ENCODE measurements around the gene TINCR.

TINCR gene

GRCh38 chr19:5588906-5589676 lies 21.3 kb upstream of the TINCR start:
- DNase-seq, result no peak

GRCh38 chr19:5588441-5588840 lies 20.7 kb upstream of the TINCR start:
- DNase-seq, result no peak

GRCh38 chr19:5587661-5588060 lies 19.9 kb upstream of the TINCR start:
- no peak for DNase-seq

- no peak for DNase-seq
Measured at GRCh38 chr19:5587071-5587455, 19.3 kb upstream of the TINCR start.

GRCh38 chr19:5586300-5587070 lies 18.7 kb upstream of the TINCR start:
- DNase-seq, result no peak

GRCh38 chr19:5585461-5586299 lies 17.9 kb upstream of the TINCR start:
- no peak for DNase-seq

GRCh38 chr19:5580161-5580571 lies 12.4 kb upstream of the TINCR start:
- DNase-seq, result no peak

- DNase-seq, result no peak
Measured at GRCh38 chr19:5579697-5580096, 11.9 kb upstream of the TINCR start.

- no peak for DNase-seq
Measured at GRCh38 chr19:5579286-5579685, 11.5 kb upstream of the TINCR start.

GRCh38 chr19:5578097-5578846 lies 10.5 kb upstream of the TINCR start:
- no peak for DNase-seq

- no peak for DNase-seq
Measured at GRCh38 chr19:5575590-5575989, 7.8 kb upstream of the TINCR start.

GRCh38 chr19:5572556-5573286 lies 5.0 kb upstream of the TINCR start:
- no peak for DNase-seq

- DNase-seq, result no peak
Measured at GRCh38 chr19:5571777-5572176, 4.0 kb upstream of the TINCR start.

GRCh38 chr19:5567970-5568407 lies 236 bp upstream of the TINCR start:
- DNase-seq, result no peak

- DNase-seq, result no peak
Measured at GRCh38 chr19:5564930-5565329, 2.8 kb downstream of the TINCR start.

GRCh38 chr19:5563935-5564612 lies 3.7 kb downstream of the TINCR start:
- DNase-seq, result no peak

GRCh38 chr19:5563008-5563431 lies 4.7 kb downstream of the TINCR start:
- no peak for DNase-seq

- DNase-seq, result no peak
Measured at GRCh38 chr19:5562280-5562679, 5.5 kb downstream of the TINCR start.

- DNase-seq, result no peak
Measured at GRCh38 chr19:5561559-5561958, 6.2 kb downstream of the TINCR start.

GRCh38 chr19:5560156-5560555 lies 7.6 kb downstream of the TINCR start:
- no peak for DNase-seq

GRCh38 chr19:5559804-5560133 lies 8.0 kb downstream of the TINCR start:
- no peak for DNase-seq
